AG08395 (cell line): ENCODE data around the gene PRDM13.
"Not testable (repeated sequence)": the region's sequence is repeated elsewhere in the genome, so short reads cannot be mapped to it uniquely, and the experiment has no call there.

Source experiments
- DNase-seq: peaks from one replicate; pipeline ENCODE4 v3.0.0; 2012; ENCODE audit warnings: mixed read lengths, low spot score

Gene PRDM13

GRCh38 chr6:99606656-99607415, at the start of gene PRDM13:
Gene PRDM13 (plus strand): TSS chr6:99606833. CDS start chr6:99607035, 202 bp downstream.
- no peak for DNase-seq

GRCh38 chr6:99559057-99559456, 47.6 kb upstream of the PRDM13 start:
- DNase-seq: no peak

- no peak for DNase-seq
These were observed 46.0 kb upstream of the PRDM13 start for GRCh38 chr6:99560668-99561067.

- no peak for DNase-seq
These were observed 43.4 kb upstream of the PRDM13 start for GRCh38 chr6:99563056-99563723.

GRCh38 chr6:99568103-99568933, 38.3 kb upstream of the PRDM13 start, which contains the start of gene CCNC:
Gene CCNC (minus strand): TSS chr6:99568660. CDS start chr6:99568527, 133 bp downstream.
- peak; percentile 95 for DNase-seq

- no peak for DNase-seq
These were observed 32.5 kb upstream of the PRDM13 start for GRCh38 chr6:99573980-99574617.

GRCh38 chr6:99575544-99576227, 30.9 kb upstream of the PRDM13 start:
- DNase-seq: no peak

- DNase-seq: no peak
These were observed 26.9 kb upstream of the PRDM13 start for GRCh38 chr6:99579781-99580180.

GRCh38 chr6:99587792-99588191, 18.8 kb upstream of the PRDM13 start:
- no peak for DNase-seq

- peak; percentile 75 for DNase-seq
These were observed 17.9 kb upstream of the PRDM13 start for GRCh38 chr6:99588618-99589289.

GRCh38 chr6:99589290-99589672, 17.4 kb upstream of the PRDM13 start:
- no peak for DNase-seq

- no peak for DNase-seq
These were observed 16.6 kb upstream of the PRDM13 start for GRCh38 chr6:99589907-99590493.

GRCh38 chr6:99590728-99591672, 15.6 kb upstream of the PRDM13 start:
- DNase-seq: no peak

- no peak for DNase-seq
These were observed 14.8 kb upstream of the PRDM13 start for GRCh38 chr6:99591673-99592364.

- DNase-seq: peak; percentile 55
These were observed 13.7 kb upstream of the PRDM13 start for GRCh38 chr6:99592900-99593299.

GRCh38 chr6:99594696-99595095, 11.9 kb upstream of the PRDM13 start:
- DNase-seq: not testable (repeated sequence)

- no peak for DNase-seq
These were observed 3.9 kb upstream of the PRDM13 start for GRCh38 chr6:99602520-99603420.
